ENCODE measurements around the gene CRLF1.
A peak's percentile ranks its signal among the peaks of the same experiment; 100 is the strongest.
"Not testable (repeated sequence)": the region's sequence is repeated elsewhere in the genome, so short reads cannot be mapped to it uniquely, and the experiment has no call there.

CRLF1 gene

DNA sequence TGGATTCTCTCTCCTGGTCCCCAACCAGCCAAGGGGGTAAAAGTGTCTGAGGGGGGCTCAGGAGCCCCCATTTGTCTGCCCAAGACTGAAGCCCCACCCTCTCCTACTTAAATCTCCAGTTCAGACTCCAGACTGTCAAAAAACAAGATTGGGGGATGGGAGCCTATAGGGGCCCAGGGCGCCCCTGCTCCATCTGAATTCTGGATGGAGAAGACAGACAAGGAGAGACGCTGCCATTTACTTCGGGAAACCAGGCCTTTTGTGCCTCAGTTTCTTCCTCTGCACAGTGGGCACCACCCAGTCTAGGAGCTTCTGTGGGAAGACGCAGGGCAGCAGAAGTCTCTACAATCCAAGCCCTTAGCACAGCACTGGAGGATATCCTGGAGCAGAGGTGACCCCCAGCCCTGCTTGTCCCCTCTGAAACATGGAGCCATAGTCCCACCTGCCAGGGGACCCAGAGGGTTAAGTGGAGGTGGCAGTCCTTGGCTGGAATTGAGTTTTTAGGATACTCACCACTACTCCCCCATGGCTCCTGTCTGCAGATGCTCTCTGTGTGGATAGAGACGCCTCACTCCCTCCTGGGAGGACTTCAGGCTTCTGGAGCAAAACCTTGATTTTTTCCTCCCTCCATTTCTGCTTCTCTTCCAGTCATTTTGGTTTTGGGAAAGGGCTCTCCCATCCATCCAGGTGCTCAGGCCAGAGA lies 1.7 kb upstream of the CRLF1 start:
- DNase-seq: no peak

GRCh38 chr19:18607226-18608101 lies 865 bp upstream of the CRLF1 start:
- DNase-seq: no peak

- DNase-seq: no peak
Observed at GRCh38 chr19:18605546-18606280, 886 bp downstream of the CRLF1 start.

DNA sequence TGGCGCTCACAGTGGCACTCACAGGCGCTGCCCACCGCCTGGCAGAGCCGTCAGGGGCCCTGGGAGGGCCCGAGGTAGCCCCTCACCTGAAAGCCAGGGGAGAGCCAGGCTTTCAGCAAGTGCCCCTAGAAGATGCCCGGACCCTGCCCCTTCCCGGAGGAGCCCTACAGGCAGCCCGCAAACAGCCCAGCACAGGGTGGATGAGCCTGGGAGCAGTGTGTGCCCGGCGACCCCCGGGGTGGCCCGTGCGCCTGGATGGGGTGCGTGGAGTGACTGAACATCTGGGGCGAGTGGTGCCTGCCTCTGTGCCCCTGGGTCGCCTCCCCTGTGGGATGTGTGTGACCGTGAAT lies 1.4 kb downstream of the CRLF1 start:
- DNase-seq: no peak

DNA sequence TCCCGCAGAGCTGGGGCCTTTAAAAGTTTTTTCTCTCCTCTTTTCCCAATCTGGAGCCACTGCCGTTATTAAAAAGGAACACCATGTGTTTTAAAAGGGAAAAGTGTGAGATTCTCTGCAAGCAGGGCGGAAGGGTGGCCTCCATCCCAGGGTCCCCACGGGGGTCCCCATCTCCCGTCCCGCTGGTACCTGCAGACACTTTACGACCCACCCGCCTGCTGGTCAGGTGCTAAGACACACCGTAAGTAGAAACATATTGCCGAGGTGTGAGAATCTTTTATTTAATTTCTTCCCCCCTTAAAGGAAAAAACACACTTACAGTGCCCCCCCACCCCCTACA lies 1.8 kb downstream of the CRLF1 start:
- no peak for DNase-seq

GRCh38 chr19:18603958-18604819 lies 2.4 kb downstream of the CRLF1 start:
- DNase-seq: no peak

DNA sequence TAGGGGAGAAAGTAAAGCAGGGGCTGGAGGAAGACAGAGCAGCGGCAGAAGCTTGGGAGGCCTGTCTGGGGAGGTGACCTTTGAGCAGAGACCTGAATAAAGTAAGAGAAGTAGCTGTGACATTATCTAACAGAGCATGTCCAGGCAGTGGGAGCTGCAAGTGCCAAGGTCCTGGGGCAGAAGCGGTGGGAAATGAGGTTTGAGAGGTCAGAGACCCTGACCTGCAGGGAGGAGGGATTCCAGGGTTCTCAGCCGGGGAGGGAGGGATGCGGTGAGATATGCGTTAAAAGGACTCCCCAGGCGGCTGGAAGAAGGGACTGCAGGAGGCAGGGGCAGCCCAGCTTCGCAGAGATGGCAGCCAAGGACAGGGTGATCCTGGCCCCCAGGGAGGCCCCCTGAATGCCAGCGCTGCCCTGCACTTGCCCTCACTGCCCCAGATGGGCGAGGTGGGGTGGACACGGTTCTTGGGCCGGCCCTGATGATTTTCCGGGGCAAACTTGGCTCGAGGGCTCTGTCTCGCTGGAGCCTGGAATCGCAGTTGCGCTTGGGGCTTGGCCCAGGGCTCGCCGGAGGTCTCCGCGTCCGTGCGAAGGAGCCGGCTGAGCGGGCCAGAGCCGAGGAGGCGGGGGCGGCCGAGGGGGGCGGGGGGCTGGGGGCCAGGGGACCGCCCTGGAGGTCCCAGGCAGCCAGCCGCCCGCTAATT lies 3.2 kb downstream of the CRLF1 start:
- DNase-seq: no peak

GRCh38 chr19:18601875-18602274 lies 4.7 kb downstream of the CRLF1 start:
- no peak for DNase-seq

- not testable (repeated sequence) for DNase-seq
Observed at GRCh38 chr19:18600692-18601397, 5.8 kb downstream of the CRLF1 start.

GRCh38 chr19:18599485-18599884 lies 7.1 kb downstream of the CRLF1 start:
- DNase-seq: no peak

GRCh38 chr19:18597809-18598660 lies 8.6 kb downstream of the CRLF1 start:
- DNase-seq: no peak

DNA sequence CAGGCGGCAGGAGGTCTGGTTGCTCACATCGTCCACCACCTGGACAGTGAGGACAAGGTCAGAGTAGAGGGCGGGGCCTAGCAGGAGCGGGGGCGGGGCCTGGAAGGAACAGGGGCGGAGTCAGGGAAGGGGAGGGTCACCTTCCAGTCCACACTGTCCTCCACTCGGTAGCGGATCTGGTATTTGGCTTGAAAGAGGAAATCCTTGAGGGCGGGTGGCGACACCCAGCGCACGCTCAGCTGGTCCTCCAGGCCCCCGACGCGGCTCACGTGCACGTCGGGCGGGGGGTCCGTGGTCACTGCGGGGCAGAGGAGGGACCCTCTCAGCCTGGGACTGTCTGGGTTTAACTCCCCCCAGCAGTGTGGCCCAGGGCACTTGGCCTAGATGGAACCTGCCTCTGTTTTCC lies 9.8 kb downstream of the CRLF1 start:
- no peak for DNase-seq

- no peak for DNase-seq
Observed at GRCh38 chr19:18595475-18595874, 11.1 kb downstream of the CRLF1 start.

DNA sequence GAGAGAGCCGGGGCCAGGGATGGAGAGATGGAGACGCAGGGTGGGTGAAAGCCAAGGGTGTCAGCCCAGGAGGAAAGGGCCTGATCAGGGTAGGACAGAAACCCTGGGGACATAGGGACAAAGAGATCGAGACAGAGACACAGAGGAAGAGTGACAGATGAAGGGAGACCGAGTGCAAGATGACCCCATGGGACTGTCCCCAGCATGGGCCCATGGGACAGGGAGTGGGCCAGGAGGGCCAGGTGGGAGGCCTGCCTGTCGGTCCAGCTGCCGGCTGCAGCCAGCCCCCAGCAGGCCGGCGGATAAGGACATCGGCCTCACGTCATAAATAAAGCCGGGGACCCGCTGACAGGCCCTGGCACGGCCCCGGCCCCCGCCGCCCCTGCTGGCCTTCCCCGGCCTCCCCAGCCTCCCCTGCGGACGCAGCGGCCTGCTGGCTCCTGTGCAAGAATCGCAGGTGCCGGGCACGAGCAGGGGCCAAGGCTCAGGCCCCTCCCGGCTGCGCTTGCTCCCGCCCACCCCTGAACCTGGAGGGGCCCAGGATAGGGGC lies 11.7 kb downstream of the CRLF1 start:
- DNase-seq: no peak

DNA sequence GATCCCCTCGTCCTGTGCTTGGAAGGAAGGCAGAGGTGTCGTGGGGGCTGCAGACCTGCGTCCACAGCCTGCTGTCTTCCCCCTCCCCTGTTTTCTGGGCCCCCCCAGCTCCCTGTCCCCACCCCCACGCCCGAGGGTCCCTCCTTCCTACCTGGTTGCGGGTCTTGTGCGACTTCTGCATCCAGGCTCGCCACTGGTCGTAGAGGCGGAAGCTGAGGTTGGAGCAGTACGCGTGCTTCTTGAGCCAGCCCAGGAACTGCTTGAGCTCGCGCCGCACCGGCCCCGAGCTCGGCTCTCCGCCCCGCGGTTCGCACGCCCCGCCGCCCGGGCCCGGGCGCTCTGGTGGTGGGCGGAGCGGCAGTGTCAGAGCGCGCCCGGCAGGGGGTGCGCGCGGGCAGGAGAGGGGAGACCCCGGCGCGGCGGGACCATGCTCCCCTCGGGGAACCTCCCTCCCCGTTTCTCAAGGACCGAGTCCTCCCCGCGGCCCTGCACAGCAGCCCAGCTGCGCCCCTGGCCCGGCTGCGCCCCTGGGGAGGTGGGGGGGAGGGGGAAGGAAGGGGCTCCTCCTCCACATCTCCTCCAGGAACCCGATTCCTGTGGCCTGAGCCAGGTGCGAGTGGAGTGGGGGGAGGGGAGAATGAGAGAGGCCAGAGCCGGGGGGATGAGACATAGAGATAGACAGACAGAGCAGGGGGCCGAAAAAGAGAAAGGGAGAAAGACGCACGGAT lies 12.3 kb downstream of the CRLF1 start:
- peak; percentile 70 for DNase-seq

DNA sequence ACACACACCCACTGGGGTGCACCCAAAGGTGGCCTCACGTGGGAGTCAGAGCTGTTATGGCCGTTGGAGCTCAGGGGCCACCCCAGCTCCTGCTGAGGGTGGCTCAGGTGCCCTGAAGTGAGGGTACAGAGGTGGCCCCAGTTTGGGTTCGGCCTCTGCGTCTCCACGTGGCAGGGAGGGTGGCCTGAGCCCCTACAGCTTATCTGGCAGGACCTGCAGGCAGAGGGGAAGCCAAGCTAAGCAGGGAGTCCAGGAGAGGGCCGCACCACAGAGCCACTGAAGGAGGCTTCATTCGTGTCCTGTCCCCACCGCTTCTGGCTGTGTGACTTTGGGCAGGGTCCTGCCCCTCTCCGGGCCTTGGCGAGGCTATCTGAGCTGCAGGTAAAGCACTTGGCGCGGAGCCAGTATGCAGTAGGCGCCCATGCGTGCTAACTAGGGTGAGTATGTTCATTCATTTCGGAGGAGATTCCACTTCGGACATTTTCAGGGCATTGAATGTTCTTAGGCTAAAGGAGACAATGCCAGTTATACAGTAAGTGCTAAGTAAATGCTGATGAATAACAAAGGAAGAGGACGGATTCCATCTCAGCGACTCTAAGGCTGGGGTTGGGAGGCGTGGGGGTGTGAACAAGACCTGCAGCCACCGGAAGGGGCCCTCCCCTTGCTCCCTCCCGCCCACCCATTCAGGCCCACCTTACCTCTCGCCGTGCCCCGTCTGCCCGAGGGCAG lies 13.1 kb downstream of the CRLF1 start:
- DNase-seq: no peak

DNA sequence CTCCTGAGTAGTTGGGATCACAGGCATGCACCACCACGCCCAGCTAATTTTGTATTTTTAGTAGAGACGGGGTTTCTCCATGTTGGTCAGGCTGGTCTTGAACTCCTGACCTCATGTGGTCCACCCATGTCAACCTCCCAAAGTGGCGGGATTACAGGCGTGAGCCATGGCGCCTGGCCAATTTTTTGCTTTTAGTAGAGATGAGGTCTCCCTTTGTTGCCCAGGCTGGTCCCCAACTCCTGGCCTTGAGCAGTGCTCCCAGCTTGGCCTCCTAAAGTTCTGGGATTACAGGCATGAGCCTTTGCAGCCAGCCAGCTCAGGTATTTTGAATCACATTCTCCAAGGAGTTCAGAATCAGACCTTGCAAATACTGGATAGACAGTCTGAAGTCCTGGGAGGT lies 13.9 kb downstream of the CRLF1 start:
- not testable (repeated sequence) for DNase-seq

DNA sequence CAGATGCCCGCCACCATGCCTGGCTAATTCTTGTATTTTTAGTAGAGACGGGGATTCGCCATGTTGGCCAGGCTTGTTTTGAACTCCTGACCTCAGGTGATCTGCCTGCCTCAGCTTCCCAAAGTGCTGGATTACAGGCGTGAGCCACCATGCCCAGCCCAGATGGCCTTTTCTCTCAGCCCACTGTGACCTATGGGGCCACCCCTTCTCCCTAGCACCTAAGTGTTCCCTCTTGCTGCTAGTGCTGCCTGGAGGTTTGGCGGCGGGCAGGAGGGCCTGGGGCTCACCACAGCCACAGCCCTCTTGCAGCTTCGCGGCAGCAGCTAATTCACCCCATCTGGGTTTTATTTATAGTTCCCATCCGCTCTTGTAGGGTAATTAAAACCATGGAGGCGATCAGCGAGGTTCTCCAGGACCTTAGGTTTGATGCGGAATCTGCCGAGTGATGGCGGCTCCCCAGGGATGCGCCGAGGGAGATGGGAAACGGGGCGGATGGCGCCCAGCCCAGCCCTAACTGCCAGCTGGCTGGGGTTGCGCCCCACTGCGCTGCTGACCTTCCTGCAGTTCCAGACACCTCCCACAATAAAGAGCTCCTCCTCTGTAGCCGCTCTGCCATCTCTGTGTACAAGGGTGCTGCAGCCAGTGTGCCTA lies 14.7 kb downstream of the CRLF1 start:
- DNase-seq: no peak

Measured in NCI-H1436 (cell line).